HG03378 (cell line): Measurements from ENCODE around the gene COL5A1.

ENCODE experiments used
- ATAC-seq: cut with Tn5 transposase; IDR thresholded peaks from one replicate; pipeline ENCODE4 v1.9.1; 2021; ENCODE audit warnings: mild to moderate bottlenecking, moderate library complexity; ENCODE audit not compliant: unreplicated experiment

The COL5A1 gene

DNA sequence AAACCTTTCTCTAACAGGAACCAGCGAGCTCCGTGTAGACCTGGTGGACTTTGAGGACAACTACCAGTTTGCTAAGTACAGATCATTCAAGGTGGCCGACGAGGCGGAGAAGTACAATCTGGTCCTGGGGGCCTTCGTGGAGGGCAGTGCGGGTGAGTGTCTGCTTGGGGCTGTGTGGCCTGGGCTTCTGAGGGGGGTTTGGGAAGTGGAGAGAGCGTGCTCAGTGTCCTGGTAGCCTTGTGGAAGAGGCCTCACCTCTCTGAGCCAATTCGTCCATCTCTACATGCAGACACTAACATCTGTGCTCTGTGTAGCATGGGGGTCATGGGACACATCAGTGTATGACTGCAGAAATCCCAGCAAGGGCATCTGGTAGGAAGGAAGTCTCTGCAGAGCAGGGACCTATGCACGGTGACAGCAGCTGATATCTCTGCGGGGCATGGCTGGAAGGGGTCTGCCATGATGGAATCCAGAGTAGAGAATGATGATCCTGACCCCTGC is 244.9 kb downstream of the COL5A1 start:
- no peak for ATAC-seq

GRCh38 chr9:134887219-134887618 is 245.6 kb downstream of the COL5A1 start:
- no peak for ATAC-seq

GRCh38 chr9:134887686-134888602 is 246.3 kb downstream of the COL5A1 start:
- no peak for ATAC-seq

- no peak for ATAC-seq
These were observed 247.1 kb downstream of the COL5A1 start for GRCh38 chr9:134888603-134889190.

DNA sequence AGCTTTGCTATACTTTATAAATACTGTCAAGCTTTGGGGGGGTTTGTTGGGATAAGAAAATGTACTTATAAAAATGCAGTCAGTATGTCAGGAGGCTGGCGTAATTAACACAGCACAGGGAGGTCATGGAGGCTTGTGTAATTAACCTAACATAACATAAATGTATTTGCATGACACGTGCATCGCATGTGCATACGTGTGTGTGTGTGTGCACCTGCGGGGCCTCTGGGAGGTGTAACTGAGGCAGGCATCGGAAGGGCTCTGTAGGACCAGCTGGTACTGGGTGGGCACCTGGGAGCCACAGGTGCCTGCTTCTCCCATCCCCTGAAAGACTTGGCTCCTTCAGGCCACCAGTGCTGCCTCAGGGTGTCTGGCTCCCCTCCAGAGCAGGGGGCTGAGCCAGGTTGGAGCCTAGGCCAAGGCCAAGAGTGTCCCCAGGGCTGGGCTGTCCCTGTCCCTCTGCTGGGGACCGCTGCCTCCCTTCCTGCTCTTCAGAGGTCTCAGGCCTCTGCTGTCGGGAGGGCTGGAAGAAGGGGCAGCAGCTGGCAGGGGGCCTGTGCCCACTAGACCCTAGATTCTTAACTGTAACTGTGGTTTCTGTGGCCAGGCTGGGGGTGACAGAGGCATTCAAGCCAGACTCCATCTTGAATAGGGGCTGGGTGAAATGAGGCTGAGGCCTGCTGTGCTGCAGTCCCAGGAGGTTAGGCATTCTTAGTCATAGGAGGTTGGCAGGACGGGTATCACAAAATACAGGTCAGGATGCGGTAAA is 248.0 kb downstream of the COL5A1 start:
- no peak for ATAC-seq

- no peak for ATAC-seq
These were observed 248.5 kb downstream of the COL5A1 start for GRCh38 chr9:134890155-134890495.

GRCh38 chr9:134891053-134891452 is 249.4 kb downstream of the COL5A1 start:
- ATAC-seq: no peak

DNA sequence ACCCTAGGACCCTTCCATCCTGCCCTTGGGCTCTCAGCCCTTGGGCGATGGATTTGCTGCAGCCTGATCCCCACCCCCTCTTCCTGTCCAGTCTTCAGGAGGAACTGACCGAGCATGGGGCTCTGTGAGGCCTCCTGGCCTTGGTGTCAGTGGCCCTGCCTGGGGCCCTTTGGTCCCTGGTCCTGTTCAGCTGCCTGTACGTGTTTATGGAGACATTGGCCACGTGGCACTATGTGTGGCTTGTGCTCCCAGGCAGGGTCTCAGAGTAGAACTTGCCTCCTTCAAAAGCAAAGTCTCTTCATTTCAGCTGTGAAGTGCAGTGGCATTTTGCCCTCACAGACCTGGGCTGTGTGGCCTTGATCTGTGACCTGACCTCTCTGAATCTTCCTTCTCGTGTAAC is 250.1 kb downstream of the COL5A1 start:
- ATAC-seq: no peak

- ATAC-seq: no peak
These were observed 250.6 kb downstream of the COL5A1 start for GRCh38 chr9:134892221-134892620.

- ATAC-seq: no peak
These were observed 251.3 kb downstream of the COL5A1 start for GRCh38 chr9:134892820-134893420.
